ENCODE data around the gene OSBP.
"Not testable (repeated sequence)": the region's sequence is repeated elsewhere in the genome, so short reads cannot be mapped to it uniquely, and the experiment has no call there.

Gene OSBP

DNA sequence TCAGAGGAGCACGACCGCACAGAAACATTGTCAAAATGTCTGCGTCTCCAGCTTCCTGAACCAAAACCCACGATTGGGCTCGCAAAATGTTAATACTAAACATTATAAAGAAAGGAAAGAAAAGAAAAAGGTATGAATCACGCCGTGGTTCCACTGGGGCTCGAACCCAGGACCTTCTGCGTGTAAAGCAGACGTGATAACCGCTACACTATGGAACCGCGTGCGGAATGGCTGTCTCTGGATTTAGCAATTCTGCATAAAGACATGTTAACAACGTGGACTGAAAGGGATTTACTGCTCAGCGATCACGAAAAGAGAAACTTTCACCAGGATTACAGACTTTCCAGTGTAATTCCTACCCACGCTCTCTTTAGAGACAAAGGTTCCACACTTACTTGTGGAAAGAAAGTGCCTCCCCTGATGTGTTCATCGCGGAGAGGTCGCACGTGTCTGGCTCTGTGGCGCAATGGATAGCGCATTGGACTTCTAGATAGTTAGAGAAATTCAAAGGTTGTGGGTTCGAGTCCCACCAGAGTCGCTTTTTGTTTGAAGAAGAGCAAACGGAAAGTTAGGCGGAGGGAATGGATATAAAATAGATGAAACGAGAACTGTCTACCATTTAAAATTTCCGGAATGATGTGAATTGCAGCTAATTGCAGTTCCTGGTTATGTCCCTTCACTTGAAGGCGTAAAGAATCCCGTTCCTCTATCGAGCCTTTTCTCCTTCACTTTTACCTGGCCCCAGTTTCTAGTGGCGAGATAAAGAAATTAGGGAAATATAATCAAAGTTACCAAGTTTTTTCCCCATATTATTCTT is 64.5 kb downstream of the OSBP start:
- peak; percentile 74 for DNase-seq

GRCh38 chr11:59550368-59550841 is 65.2 kb downstream of the OSBP start:
- DNase-seq = peak; percentile 85

- DNase-seq = no peak
Observed at GRCh38 chr11:59548309-59548656, 67.3 kb downstream of the OSBP start.

DNA sequence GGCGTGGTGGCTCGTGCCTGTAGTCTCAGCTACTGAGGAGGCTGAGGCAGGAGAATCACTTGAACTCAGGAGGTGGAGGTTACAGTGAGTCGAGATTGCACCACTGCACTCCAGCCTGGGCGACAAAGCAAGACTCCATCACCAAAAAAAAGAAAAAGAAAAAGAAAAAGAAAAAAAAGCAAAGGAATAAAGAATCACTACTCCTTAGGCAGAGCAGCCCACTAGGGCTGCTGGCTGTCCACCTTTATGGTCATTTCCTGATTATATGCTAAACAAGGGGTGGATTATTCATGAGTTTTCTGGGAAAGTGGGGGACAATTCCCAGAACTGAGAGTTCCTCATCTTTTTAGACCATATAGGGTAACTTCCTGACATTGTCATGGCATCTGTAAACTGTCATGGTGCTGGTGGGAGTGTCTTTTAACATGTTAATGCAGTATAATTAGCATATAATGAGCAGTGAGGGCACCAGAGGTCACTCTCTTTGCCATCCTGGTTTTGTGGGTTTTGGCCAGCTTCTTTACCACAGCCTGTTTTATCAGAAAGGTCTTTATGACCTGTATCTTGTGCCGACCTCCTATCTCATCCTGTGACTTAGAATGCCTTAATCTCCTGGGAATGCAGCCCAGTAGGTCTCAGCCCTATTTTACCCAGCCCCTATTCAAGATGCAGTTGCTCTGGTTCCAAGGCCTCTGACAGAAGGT is 67.8 kb downstream of the OSBP start:
- DNase-seq = not testable (repeated sequence)

DNA sequence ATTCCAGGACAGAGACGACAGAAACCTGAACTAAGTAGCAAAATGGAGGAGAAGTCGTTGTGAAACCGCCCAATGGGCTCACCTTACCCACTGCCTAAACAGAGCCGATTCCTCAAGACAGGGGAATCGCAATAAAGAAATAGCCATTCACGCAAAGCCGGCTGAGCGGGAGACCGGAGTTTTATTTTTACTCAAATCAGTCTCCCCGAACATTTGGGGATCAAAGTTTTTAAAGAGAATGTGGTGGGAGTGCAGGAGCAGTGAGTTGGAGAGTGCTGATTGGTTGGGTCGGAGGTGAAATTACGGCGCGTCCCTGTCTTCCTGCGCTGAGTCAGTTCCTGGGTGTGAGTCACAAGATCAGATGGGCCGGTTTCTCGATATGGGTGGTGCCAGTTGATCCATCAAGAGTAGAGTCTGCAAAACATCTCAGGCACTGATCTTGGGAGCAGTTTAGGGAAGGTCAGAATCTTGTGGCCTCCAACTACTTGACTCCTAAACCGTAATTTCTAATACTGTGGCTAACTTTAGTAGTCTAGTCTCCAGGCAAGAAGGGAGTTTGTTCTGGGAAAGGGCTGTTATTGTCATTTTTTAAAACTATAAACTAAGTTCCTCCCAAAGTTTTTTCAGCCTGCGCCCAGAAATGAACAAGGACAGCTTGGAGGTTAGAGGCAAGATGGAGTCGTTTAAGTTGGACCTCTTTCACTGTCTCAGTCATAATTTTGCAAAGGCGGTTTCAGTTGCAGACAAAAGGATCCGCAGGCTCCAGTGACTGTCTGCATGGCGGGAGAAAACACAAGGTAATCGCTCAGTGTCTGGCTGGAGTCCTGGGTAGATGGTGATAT is 70.2 kb downstream of the OSBP start:
- DNase-seq = no peak

DNA sequence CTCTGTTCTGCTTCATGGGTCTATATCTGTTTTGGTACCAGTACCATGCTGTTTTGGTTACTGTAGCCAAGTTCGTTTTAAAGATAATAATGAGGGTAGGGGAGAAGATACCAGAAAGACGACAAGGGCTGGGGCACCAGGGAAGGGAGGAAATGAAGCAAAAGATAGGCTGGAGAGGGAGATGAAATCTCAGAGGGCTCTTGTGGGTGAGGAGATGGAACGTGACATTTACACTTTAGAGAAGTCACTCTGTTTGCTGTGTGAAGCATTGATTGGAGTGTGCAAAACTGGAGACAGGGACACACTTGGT is 70.8 kb downstream of the OSBP start:
- DNase-seq = no peak

DNA sequence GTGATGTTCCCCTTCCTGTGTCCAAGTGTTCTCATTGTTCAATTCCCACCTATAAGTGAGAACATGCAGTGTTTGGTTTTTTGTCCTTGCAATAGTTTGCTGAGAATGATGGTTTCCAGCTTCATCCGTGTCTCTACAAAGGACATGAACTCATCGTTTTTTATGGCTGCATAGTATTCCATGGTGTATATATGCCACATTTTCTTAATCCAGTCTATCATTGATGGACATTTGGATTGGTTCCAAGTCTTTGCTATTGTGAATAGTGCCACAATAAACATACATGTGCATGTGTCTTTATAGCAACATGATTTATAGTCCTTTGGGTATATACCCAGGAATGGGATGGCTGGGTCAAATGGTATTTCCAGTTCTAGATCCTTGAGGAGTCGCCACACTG is 71.9 kb downstream of the OSBP start:
- DNase-seq = not testable (repeated sequence)

DNA sequence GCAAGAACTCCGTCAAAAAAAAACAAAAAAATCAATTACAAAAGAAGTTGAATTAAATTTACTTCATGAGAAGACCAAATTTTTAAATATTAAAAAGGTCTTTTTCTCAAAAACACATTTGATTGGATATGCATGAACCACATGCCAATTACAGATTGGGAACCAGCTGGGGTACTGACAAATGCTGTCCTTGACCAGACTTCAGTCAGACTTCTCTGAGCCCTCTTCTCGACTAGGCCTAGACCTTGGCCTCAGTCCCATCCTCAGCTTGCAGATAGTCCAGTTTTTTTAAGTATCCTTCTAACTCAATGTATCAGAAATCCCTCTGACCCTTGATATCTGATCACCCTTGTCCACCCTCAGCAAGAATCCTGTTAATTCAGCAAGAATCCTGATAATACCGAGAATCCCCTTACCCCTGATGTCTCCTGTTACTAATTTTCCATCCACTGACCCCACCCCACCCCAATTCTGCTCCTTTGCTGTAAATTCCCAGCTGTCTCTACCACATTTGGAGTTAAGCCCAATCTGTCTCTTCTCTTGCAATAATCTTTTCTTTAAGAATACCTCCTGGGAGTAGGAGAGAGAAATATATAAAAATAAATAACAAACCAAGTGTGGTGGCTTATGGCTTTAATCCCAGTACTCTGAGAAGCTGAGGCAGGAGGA is 73.3 kb downstream of the OSBP start:
- no peak for DNase-seq

DNA sequence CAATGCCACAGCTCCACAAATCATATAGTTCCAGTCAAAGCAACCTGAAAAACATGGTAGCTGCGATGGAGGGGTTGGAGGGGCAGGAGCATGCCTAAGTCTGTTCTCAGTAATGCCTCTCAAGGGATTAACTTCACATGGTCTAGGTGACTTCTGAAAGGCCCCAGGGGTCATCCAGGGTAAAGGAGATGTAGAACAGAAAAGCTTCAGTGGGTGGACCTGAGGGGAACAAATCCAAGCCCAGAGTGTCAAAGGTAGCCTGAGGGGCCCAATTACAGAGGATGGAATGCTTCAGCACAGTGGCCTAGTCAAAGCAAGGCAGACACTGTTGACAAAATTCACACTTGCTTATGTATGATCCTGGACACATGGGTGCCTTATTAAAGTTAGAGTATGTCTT is 80.9 kb downstream of the OSBP start:
- DNase-seq = no peak

GRCh38 chr11:59532620-59533019 is 83.0 kb downstream of the OSBP start:
- no peak for DNase-seq

GRCh38 chr11:59528711-59529110 is 86.9 kb downstream of the OSBP start:
- DNase-seq = no peak

All from stimulated activated naive CD4-positive, alpha-beta T cell treated with Interleukin-2 at 50 U/mL for 16 hours (primary cell).